Liver (tissue), 9 donors: Measurements from ENCODE around the gene PRR5L. TPM values are rescaled to one million over a fixed set of nuclear protein-coding genes. Genes with fewer than 3 reads are reported as not detected.

Experiments
- DNase-seq: peaks from one replicate; pipeline ENCODE4 v3.0.0-alpha.2; 2017; ENCODE audit warnings: low spot score
- H3K27ac ChIP-seq, 2 donors: one replicate each; pipeline ENCODE4 v1.7.0; 2013; ENCODE audit warnings: inconsistent platforms in 2 of 2, low read length in 2 of 2, control low read depth in 1 of 2, low read depth in 1 of 2, mild to moderate bottlenecking in 1 of 2
- H3K27me3 ChIP-seq, 4 donors: one replicate each; pipeline versions ENCODE4 v1.6.1 to v1.7.0; 2013; ENCODE audit warnings: low read length in 3 of 4, inconsistent platforms in 1 of 4, mild to moderate bottlenecking in 1 of 4, moderate library complexity in 1 of 4; ENCODE audit not compliant: control insufficient read depth in 4 of 4, insufficient read depth in 4 of 4
- H3K36me3 ChIP-seq, 4 donors: one replicate each; pipeline versions ENCODE4 v1.6.1 to v1.7.0; 2013; ENCODE audit warnings: low read length in 3 of 4, mild to moderate bottlenecking in 3 of 4, low read depth in 1 of 4, moderate library complexity in 1 of 4; ENCODE audit not compliant: control insufficient read depth in 4 of 4, insufficient read depth in 3 of 4
- H3K4me1 ChIP-seq, 4 donors: one replicate each; pipeline versions ENCODE4 v1.6.1 to v1.7.0; 2013; ENCODE audit warnings: low read length in 3 of 4, mild to moderate bottlenecking in 3 of 4, moderate library complexity in 1 of 4; ENCODE audit not compliant: control insufficient read depth in 4 of 4, insufficient read depth in 4 of 4
- H3K4me3 ChIP-seq, 3 donors: one replicate each; pipeline versions ENCODE4 v1.6.1 to v1.7.0; 2013; ENCODE audit warnings: low read length in 3 of 3, control low read depth in 1 of 3, low read depth in 1 of 3, mild to moderate bottlenecking in 1 of 3
- H3K9ac ChIP-seq, 2 donors: one replicate each; pipeline ENCODE4 v1.7.0; 2013; ENCODE audit warnings: low read length in 2 of 2, mild to moderate bottlenecking in 2 of 2, moderate library complexity in 2 of 2, control low read depth in 1 of 2, low read depth in 1 of 2
- H3K9me3 ChIP-seq, 4 donors: one replicate each; pipeline versions ENCODE4 v1.6.1 to v1.7.0; 2013; ENCODE audit warnings: low read length in 3 of 4; ENCODE audit not compliant: control insufficient read depth in 4 of 4
- FOXA1 ChIP-seq: IDR thresholded peaks from 2 replicates; pipeline ENCODE4 v1.6.1; 2016; ENCODE audit warnings: antibody characterized with exemption
- FOXA2 ChIP-seq: IDR thresholded peaks from 2 replicates; pipeline ENCODE4 v1.6.1; 2016; ENCODE audit warnings: antibody characterized with exemption
- GABPA ChIP-seq, 2 donors: IDR thresholded peaks in 1 of 2; conservative IDR thresholded peaks in 1 of 2; 2 replicates each; pipeline ENCODE4 v1.6.1; 2016; ENCODE audit warnings: antibody characterized with exemption in 2 of 2, mild to moderate bottlenecking in 1 of 2, moderate library complexity in 1 of 2
- HNF4A ChIP-seq, 2 donors: conservative IDR thresholded peaks; 2 replicates each; pipeline ENCODE4 v1.6.1; 2016; ENCODE audit warnings: antibody characterized with exemption in 2 of 2, mild to moderate bottlenecking in 2 of 2
- HNF4G ChIP-seq: IDR thresholded peaks from 2 replicates; pipeline ENCODE4 v1.6.1; 2016; ENCODE audit warnings: antibody characterized with exemption
- NR2F2 ChIP-seq: IDR thresholded peaks from 2 replicates; pipeline ENCODE4 v1.6.1; 2016; ENCODE audit warnings: antibody characterized with exemption
- RAD21 ChIP-seq, 2 donors: IDR thresholded peaks; 2 replicates each; pipeline ENCODE4 v1.6.1; 2016; ENCODE audit warnings: antibody characterized with exemption in 2 of 2, mild to moderate bottlenecking in 2 of 2
- RXRA ChIP-seq, 2 donors: IDR thresholded peaks; 2 replicates each; pipeline ENCODE4 v1.6.1; 2017 to 2018; ENCODE audit warnings: antibody characterized with exemption in 2 of 2, mild to moderate bottlenecking in 1 of 2
- SP1 ChIP-seq: IDR thresholded peaks from 2 replicates; pipeline ENCODE4 v1.6.1; 2018; ENCODE audit warnings: antibody characterized with exemption, mild to moderate bottlenecking
- TAF1 ChIP-seq: conservative IDR thresholded peaks from 2 replicates; pipeline ENCODE4 v1.6.1; 2016; ENCODE audit warnings: antibody characterized with exemption, mild to moderate bottlenecking
- YY1 ChIP-seq: IDR thresholded peaks from 2 replicates; pipeline ENCODE4 v1.6.1; 2016; ENCODE audit warnings: antibody characterized with exemption, mild to moderate bottlenecking
- WGBS: extraction: QIAGEN DNeasy Blood & Tissue Kit; methylation state at CpG from one replicate; pipeline ENCODE4 v1.1.7; 2013; 5-methylcytosine and 5-hydroxymethylcytosine counted together
- polyA plus RNA-seq, 2 donors: library from polyadenylated mRNA; stranded (reverse) in 1 of 2; unstranded in 1 of 2; fragments of 200-250 nt in 1 of 2; fragments of >200 nt in 1 of 2; fragmentation: Nextera tagmentation in 1 of 2; extraction: Ambion mirVana in 1 of 2; gene quantifications; one replicate each; pipeline versions ENCODE4 v1.2.1 to v1.2.3, GENCODE V29; 2013 to 2015
- total RNA-seq, 2 donors: library from RNA; depleted of rRNA; stranded (reverse); fragments of >200 nt; gene quantifications; one replicate each; pipeline ENCODE4 v1.2.3, GENCODE V29; 2014
- TF ChIP-seq, protein P1 (sequence below): IDR thresholded peaks from 2 replicates; pipeline ENCODE4 v1.6.1; 2016; ENCODE audit warnings: antibody characterized with exemption, mild to moderate bottlenecking
- TF ChIP-seq, protein P2 (sequence below): IDR thresholded peaks from 2 replicates; pipeline ENCODE4 v1.6.1; 2016; ENCODE audit warnings: antibody characterized with exemption
- TF ChIP-seq, protein P3 (sequence below): IDR thresholded peaks from 2 replicates; pipeline ENCODE4 v1.6.1; 2016; ENCODE audit warnings: antibody characterized with exemption
- TF ChIP-seq, protein P4 (sequence below): IDR thresholded peaks from 2 replicates; pipeline ENCODE4 v1.6.1; 2016; ENCODE audit warnings: antibody characterized with exemption
- donor health status: healthy.
- donor health status: healthy.
- donor health status: healthy.
- donor health status: healthy.
- donor health status: healthy.

The PRR5L gene
- total and polyA plus RNA-seq, 4 donors: 1.2 to 8.5 (median 4.5) TPM

DNA sequence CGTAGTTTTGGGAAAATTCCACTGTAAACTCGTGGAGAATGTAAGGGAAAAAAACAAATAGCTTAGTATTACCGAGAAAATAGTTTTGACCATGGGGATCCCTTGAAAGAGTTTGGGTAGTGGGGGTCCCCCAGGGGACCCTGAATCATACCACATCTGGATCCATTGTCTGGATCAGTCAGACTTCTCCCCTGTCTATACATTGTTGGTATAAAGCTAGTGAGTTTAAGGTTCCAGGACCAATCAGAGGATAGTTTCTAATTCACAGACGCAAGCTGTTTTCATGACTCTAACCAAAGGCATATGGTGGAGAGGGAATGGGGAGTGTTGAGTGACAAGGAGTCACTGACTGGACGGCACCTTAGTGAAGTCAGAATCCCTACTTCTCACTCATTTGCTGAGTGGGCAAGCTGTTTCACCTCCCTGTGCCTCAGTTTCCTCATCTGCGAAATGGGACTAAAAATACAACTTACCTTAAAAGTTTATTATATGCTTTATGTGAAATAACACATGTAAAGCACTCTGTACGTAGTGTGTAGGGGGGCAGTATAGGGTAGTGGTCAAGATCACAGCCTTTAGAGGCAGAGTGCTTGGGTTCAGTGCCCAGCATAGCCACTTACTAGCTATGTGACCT is 123.8 kb downstream of the PRR5L start:
- H3K27ac ChIP-seq: no peak overlapping the region
- TF ChIP-seq GABPA (IDR thresholded peaks at IDR 0.05 in 1 of 2, conservative IDR thresholded peaks at IDR 0.05 in 1 of 2) (no peak), FOXA1 (no peak)
- no peaks in the 10 kb centered on the region for H3K36me3 ChIP-seq
- no peaks in the 10 kb centered on the region for H3K27me3 ChIP-seq
- H3K4me1 ChIP-seq: no peaks in the 10 kb centered on the region
- H3K4me3 ChIP-seq: no peak overlapping the region
- WGBS: 81% methylated on average over 7 of the region's 7 CpGs
- no peak overlapping the region for H3K9ac ChIP-seq
- no peaks in the 10 kb centered on the region for H3K9me3 ChIP-seq
- DNase-seq: no peak

DNA sequence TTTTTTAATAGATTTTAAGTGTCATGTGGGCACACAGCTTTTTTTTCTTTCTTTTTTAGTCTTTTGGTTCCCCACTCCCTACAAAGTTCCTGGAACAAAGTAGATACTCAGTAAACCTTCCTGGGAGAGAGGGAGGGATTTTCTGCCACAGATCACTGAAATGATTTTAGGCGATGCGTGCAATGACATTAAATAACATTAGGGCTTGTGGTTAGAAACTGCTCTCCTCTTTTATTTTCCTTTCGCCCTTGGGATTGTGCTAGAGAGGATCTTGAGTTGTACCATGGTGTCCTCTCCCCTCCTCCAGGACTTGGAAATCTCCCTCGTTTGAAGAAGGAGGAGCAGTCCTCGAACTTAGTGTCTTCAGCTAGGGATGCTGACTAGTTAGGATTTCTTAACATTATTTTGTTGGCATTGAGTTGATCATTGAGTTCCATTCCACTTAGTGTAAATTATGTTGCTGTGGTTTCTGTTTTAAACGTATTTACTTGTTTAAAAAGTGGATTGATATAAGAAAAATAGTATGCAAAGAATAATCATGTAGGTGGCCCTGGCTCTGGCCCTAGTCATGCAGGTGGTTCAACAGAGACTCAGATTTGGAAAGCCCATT is 125.6 kb downstream of the PRR5L start:
- H3K27ac ChIP-seq: no peak overlapping the region
- no peaks in the 10 kb centered on the region for H3K36me3 ChIP-seq
- no peak overlapping the region for H3K9ac ChIP-seq
- TF ChIP-seq FOXA1: no peak
- TF ChIP-seq YY1: no peak
- TF ChIP-seq, protein P1, sequence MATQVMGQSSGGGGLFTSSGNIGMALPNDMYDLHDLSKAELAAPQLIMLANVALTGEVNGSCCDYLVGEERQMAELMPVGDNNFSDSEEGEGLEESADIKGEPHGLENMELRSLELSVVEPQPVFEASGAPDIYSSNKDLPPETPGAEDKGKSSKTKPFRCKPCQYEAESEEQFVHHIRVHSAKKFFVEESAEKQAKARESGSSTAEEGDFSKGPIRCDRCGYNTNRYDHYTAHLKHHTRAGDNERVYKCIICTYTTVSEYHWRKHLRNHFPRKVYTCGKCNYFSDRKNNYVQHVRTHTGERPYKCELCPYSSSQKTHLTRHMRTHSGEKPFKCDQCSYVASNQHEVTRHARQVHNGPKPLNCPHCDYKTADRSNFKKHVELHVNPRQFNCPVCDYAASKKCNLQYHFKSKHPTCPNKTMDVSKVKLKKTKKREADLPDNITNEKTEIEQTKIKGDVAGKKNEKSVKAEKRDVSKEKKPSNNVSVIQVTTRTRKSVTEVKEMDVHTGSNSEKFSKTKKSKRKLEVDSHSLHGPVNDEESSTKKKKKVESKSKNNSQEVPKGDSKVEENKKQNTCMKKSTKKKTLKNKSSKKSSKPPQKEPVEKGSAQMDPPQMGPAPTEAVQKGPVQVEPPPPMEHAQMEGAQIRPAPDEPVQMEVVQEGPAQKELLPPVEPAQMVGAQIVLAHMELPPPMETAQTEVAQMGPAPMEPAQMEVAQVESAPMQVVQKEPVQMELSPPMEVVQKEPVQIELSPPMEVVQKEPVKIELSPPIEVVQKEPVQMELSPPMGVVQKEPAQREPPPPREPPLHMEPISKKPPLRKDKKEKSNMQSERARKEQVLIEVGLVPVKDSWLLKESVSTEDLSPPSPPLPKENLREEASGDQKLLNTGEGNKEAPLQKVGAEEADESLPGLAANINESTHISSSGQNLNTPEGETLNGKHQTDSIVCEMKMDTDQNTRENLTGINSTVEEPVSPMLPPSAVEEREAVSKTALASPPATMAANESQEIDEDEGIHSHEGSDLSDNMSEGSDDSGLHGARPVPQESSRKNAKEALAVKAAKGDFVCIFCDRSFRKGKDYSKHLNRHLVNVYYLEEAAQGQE: no peak
- no peak for TF ChIP-seq RXRA (IDR thresholded peaks at IDR 0.05)
- TF ChIP-seq SP1: no peak
- TF ChIP-seq, protein P2, sequence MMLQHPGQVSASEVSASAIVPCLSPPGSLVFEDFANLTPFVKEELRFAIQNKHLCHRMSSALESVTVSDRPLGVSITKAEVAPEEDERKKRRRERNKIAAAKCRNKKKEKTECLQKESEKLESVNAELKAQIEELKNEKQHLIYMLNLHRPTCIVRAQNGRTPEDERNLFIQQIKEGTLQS: no peak
- no peak for TF ChIP-seq FOXA2
- TF ChIP-seq TAF1: no peak
- TF ChIP-seq RAD21 (IDR thresholded peaks at IDR 0.05): no peak
- TF ChIP-seq HNF4G: no peak
- no peak for TF ChIP-seq GABPA (IDR thresholded peaks at IDR 0.05 in 1 of 2, conservative IDR thresholded peaks at IDR 0.05 in 1 of 2)
- no peak for TF ChIP-seq HNF4A (conservative IDR thresholded peaks at IDR 0.05)
- TF ChIP-seq, protein P3, sequence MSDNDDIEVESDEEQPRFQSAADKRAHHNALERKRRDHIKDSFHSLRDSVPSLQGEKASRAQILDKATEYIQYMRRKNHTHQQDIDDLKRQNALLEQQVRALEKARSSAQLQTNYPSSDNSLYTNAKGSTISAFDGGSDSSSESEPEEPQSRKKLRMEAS: no peak
- no peaks in the 10 kb centered on the region for H3K9me3 ChIP-seq
- no peaks in the 10 kb centered on the region for H3K4me1 ChIP-seq
- no peaks in the 10 kb centered on the region for H3K27me3 ChIP-seq
- WGBS: 71% methylated on average over 6 of the region's 6 CpGs
- no peak overlapping the region for H3K4me3 ChIP-seq
- no peak for DNase-seq

DNA sequence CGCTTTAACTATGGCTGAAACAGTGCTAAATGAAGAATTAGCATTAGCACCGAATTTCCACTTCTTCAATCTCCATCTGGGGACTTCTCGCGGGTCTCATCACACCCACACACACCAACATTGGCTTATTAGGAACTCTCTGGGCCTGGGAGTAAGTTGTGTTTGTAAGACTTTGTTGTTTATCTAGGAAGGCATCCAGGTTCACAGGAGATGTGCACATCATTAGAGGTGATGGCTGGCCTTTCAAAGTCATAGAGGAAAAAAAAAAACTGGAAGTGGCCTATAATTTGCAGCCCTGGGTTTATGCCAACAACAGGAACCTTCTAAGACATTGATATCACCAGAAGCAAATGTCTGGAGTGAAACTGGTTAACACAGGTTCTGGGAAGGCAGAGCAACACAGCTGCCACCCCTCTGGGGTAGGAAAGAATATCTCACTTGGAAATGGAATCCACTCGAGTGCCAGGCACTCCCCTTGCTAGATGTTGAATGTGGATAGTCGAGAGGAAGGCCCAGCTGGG is 129.5 kb downstream of the PRR5L start:
- WGBS: 76% methylated on average over 6 of the region's 6 CpGs
- no peak for DNase-seq
- Histone ChIP-seq H3K27me3 (no peaks in the 10 kb centered on the region), H3K9ac (no peak overlapping the region), H3K36me3 (no peaks in the 10 kb centered on the region), H3K9me3 (no peaks in the 10 kb centered on the region), H3K4me1 (no peaks in the 10 kb centered on the region), H3K4me3 (no peak overlapping the region), H3K27ac (no peak overlapping the region)
- no peak for TF ChIP-seq RXRA (IDR thresholded peaks at IDR 0.05)
- no peak for TF ChIP-seq NR2F2
- no peak for TF ChIP-seq FOXA1
- TF ChIP-seq, protein P4, sequence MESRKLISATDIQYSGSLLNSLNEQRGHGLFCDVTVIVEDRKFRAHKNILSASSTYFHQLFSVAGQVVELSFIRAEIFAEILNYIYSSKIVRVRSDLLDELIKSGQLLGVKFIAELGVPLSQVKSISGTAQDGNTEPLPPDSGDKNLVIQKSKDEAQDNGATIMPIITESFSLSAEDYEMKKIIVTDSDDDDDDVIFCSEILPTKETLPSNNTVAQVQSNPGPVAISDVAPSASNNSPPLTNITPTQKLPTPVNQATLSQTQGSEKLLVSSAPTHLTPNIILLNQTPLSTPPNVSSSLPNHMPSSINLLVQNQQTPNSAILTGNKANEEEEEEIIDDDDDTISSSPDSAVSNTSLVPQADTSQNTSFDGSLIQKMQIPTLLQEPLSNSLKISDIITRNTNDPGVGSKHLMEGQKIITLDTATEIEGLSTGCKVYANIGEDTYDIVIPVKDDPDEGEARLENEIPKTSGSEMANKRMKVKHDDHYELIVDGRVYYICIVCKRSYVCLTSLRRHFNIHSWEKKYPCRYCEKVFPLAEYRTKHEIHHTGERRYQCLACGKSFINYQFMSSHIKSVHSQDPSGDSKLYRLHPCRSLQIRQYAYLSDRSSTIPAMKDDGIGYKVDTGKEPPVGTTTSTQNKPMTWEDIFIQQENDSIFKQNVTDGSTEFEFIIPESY: no peak
- TF ChIP-seq, protein P2: no peak
